ENCODE measurements around the gene FAM50B.
A peak's percentile ranks its signal among the peaks of the same experiment; 100 is the strongest.

Gene FAM50B

GRCh38 chr6:3822747-3823445 is 26.3 kb upstream of the FAM50B start:
- TF ChIP-seq, protein P1, sequence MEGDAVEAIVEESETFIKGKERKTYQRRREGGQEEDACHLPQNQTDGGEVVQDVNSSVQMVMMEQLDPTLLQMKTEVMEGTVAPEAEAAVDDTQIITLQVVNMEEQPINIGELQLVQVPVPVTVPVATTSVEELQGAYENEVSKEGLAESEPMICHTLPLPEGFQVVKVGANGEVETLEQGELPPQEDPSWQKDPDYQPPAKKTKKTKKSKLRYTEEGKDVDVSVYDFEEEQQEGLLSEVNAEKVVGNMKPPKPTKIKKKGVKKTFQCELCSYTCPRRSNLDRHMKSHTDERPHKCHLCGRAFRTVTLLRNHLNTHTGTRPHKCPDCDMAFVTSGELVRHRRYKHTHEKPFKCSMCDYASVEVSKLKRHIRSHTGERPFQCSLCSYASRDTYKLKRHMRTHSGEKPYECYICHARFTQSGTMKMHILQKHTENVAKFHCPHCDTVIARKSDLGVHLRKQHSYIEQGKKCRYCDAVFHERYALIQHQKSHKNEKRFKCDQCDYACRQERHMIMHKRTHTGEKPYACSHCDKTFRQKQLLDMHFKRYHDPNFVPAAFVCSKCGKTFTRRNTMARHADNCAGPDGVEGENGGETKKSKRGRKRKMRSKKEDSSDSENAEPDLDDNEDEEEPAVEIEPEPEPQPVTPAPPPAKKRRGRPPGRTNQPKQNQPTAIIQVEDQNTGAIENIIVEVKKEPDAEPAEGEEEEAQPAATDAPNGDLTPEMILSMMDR (IDR thresholded peaks at IDR 0.05; ENCODE audit: low read depth, low read length), result no peak
- H3K4me3 ChIP-seq (ENCODE audit: low read depth, low read length), result no peak overlapping the region

DNA sequence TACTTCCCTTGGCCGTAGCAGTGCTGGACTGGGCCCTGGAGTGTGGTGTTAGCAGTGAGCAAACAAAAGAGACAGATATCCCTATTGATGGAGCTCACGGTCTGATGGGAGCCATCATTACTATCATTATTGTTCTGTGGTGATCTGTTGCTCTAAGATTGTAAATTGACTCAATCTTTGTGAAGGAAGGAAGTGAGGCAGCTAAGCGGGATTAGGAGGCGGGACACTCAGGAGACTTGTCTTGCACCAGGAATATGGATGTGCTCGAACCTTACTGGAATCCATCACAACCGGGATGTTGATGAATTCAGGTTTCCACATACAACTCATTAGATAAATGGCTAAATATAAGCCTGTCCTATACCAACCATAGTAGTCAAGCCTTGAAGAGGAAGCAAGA is 25.5 kb upstream of the FAM50B start:
- TF ChIP-seq, protein P1 (IDR thresholded peaks at IDR 0.05; ENCODE audit: low read depth, low read length), result no peak

DNA sequence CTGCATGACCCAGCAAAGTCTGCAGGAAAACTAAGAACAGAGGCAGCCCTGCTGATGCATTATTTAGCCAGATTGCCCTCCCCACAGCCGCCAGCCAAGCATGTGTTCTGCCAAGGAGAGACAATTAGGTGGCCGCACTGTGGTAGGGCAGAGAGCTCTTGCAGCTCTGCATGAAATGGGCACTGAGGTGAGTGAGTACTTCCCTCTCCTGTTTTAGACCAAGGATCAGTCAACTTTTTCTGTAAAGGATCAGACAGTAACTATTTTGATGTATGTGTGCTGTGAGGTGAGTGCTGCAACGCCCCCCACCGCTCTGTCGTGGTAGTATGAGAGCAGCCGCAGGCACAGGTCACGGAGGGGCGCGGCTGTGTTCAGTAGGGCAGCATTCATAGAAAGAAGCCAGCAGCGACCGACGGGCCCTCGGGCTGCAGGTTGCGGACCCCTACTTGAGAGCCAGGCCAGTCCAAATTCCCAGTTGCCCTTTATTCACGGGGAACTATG is 23.8 kb upstream of the FAM50B start:
- H3K4me3 ChIP-seq (ENCODE audit: low read depth, low read length), result peak overlapping the region; percentile 11; the same call in 1 of the 2 replicates
- TF ChIP-seq, protein P1 (IDR thresholded peaks at IDR 0.05; ENCODE audit: low read depth, low read length), result 0 out of 2 replicates have a peak, but pooled peaks have one; percentile 25

More for the DNA sequence above, 25.5 kb upstream of the FAM50B start:
- no peak overlapping the region for H3K4me3 ChIP-seq (ENCODE audit: low read depth, low read length)

DNA sequence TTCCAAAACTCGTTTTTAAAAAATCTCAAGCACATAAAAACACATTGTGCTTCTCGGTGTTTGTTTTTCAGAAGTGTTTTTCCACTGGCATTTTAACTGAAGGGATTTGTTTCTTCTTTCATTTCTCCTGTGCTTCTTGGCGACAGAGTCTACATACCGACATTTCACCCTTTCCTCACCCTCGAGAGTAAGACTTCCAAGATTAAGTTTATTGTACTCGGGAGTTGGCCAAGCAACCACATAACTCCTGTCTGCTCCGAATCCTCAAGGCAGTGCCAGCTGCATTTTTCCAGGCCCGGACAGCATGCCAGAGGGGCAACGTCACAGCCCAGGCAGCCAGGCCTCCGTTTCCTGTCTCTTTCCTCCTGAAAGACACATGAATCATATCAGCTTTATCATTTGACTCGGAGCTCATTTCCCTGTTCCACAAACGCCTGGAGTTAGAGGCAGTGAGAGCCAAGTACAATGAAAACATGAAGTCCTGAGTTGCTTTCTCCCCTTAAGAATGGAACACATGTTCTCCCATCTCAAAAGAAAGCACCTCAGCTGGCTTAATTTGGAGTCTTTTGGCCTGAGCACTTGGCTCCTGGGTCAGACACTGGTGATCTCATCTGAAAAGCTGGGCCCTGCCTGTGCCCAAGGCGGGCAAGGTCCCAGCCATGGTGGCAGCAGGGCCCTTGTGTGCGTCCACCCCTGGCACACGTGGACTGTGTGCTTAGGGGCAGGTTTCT is 23.2 kb upstream of the FAM50B start:
- TF ChIP-seq, protein P1 (IDR thresholded peaks at IDR 0.05; ENCODE audit: low read depth, low read length), result no peak
- peak overlapping the region; percentile 11; the same call in 1 of the 2 replicates for H3K4me3 ChIP-seq (ENCODE audit: low read depth, low read length)

DNA sequence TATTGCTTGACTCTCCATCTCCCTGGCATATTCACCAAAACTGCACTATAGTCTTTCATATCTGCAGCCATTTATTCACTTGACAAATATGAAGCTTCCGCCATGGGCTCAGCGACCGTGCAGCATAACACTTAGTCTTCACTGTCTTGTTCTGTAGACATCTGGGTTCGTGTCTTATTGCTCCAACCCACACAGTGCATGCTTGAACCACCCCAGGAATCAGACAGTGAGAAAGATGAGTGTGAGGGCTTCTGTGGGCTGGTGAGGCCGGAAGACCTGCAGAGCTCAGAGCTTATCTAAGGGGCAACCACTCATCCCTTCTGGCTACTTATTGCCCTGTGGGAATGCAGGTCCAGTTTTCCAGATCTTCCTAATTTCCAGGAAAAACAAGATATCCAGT is 19.9 kb upstream of the FAM50B start:
- TF ChIP-seq, protein P1 (IDR thresholded peaks at IDR 0.05; ENCODE audit: low read depth, low read length), result no peak
- no peak overlapping the region for H3K4me3 ChIP-seq (ENCODE audit: low read depth, low read length)

DNA sequence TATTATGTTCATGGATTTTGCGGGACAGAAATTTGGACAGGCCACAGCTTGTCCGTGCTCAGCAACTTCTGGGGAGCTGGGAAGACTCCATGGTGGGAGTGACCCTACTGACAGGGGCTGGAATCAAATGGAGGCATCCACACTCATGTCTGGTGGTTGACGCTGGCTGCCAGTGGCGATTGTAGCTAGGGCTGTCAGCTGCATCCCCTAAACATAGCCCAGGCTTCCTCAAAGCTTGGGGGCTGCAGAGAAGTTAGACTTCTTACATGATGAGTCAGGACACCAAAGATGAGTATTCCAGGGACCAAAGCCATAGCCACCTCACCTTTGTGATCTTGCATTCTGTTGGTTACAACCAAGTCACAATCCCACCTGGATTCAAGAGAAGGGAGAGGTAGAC is 18.4 kb upstream of the FAM50B start:
- H3K4me3 ChIP-seq (ENCODE audit: low read depth, low read length), result no peak overlapping the region
- TF ChIP-seq, protein P1 (IDR thresholded peaks at IDR 0.05; ENCODE audit: low read depth, low read length), result no peak
